Right lobe of liver (tissue), 6 donors: ENCODE measurements around the gene SNAI1. TPM values are rescaled to one million over a fixed set of nuclear protein-coding genes. Genes with fewer than 3 reads are reported as not detected.
"Not testable (repeated sequence)": the region's sequence is repeated elsewhere in the genome, so short reads cannot be mapped to it uniquely, and the experiment has no call there.

Experiments
- ATAC-seq, 4 donors: fragments of 200-7000 bp; cut with Tn5 transposase; one replicate each; pipeline ENCODE4 v1.9.1; 2020; ENCODE audit warnings: mild to moderate bottlenecking in 4 of 4, moderate library complexity in 4 of 4
- DNase-seq, 3 donors: peaks; one replicate each; pipeline ENCODE4 v3.0.0-alpha.2; 2020
- H3K27ac ChIP-seq, 3 donors: fragments of 200-600 bp; one replicate each; pipeline ENCODE4 v1.8.0; 2022
- H3K27me3 ChIP-seq, 2 donors: fragments of 200-600 bp; one replicate each; pipeline ENCODE4 v1.8.0; 2022
- H3K36me3 ChIP-seq, 4 donors: fragments of 200-600 bp; sonication (generic) in 1 of 4; one replicate each; pipeline versions ENCODE4 v1.5.1 to v1.8.0; 2017 to 2022; ENCODE audit warnings: control low read depth in 1 of 4
- H3K4me1 ChIP-seq, 4 donors: fragments of 200-600 bp; sonication (generic) in 1 of 4; one replicate each; pipeline versions ENCODE4 v1.5.1 to v1.8.0; 2017 to 2022; ENCODE audit warnings: control low read depth in 1 of 4
- H3K4me3 ChIP-seq, 3 donors: fragments of 200-600 bp; one replicate each; pipeline ENCODE4 v1.8.0; 2022
- H3K9me3 ChIP-seq, 4 donors: fragments of 200-600 bp; sonication (generic) in 1 of 4; one replicate each; pipeline versions ENCODE4 v1.5.1 to v1.8.0; 2017 to 2022; ENCODE audit warnings: control low read depth in 1 of 4
- POLR2A ChIP-seq: fragments of 450-650 bp; IDR thresholded peaks from one replicate; pipeline ENCODE4 v1.6.1; 2017; ENCODE audit warnings: antibody characterized with exemption, mild to moderate bottlenecking
- WGBS: methylation state at CpG from one replicate; pipeline ENCODE4 v1.1.6; 2018; ENCODE audit warnings: low coverage, low lambda C conversion rate; ENCODE audit not compliant: insufficient coverage; ENCODE audit errors: missing lambda C conversion rate; 5-methylcytosine and 5-hydroxymethylcytosine counted together
- intact Hi-C, 2 donors: fragments of 100-400 bp; cut with DNase I; formaldehyde crosslinking; loops; one replicate each; pipeline versions ENCODE4 v1.11.2 to v1.14.1; 2022
- total RNA-seq, 6 experiments: library from RNA; depleted of rRNA in 2 of 6; stranded (reverse); fragments of >200 nt in 2 of 6; fragmentation: NEBNext Ultra II Directional in 3 of 6; extraction: Animal tissue kit (Norgen Biotek cat#: 25700) in 3 of 6; gene quantifications; one replicate each; pipeline versions ENCODE4 v1.1.0 to v1.2.4, GENCODE V29; 2016 to 2023
- TF ChIP-seq, protein P1 (sequence below), 4 donors: fragments of 200-600 bp in 3 of 4; fragments of 450-650 bp in 1 of 4; IDR thresholded peaks; one replicate each; pipeline versions ENCODE4 v1.5.1 to v1.8.0; 2016 to 2022; ENCODE audit warnings: antibody characterized with exemption in 4 of 4, mild to moderate bottlenecking in 2 of 4
- donor health status: DM: no; HTN: yes; CAD: no.
- donor health status: DM: no; HTN: no; CAD: no.
- donor health status: DM: no; HTN: no; CAD: no.
- donor health status: DM: no; HTN: yes; CAD: no.
- donor health status: DM: no; HTN: yes; CAD: no.

Gene SNAI1
- total RNA-seq, 6 experiments from 2014 or later: 0.73 to 1.9 (median 1.1) TPM

DNA sequence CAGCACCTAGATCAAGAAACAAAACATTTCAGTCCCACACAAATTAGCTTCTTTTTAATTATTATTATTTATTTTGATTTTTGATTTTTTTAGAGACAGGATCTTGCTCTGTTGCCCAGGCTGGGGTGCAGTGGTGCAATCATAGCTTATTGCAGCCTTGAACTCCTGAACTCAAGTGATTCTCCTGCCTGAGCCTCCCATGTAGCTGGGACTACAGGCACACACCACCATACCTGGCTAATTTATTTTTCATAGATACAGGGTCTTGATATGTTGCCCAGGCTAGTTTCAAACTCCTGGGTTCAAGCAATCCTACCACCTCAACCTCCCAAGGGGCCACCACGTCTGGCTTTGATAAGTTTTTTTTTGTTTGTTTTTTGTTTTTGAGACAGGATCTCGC is 24.6 kb downstream of the SNAI1 start:
- no peaks in the 10 kb centered on the region for H3K9me3 ChIP-seq
- H3K36me3 ChIP-seq: no peaks in the 10 kb centered on the region
- no peak overlapping the region for H3K27ac ChIP-seq
- ATAC-seq (no peak), DNase-seq (no peak)
- TF ChIP-seq, protein P1, sequence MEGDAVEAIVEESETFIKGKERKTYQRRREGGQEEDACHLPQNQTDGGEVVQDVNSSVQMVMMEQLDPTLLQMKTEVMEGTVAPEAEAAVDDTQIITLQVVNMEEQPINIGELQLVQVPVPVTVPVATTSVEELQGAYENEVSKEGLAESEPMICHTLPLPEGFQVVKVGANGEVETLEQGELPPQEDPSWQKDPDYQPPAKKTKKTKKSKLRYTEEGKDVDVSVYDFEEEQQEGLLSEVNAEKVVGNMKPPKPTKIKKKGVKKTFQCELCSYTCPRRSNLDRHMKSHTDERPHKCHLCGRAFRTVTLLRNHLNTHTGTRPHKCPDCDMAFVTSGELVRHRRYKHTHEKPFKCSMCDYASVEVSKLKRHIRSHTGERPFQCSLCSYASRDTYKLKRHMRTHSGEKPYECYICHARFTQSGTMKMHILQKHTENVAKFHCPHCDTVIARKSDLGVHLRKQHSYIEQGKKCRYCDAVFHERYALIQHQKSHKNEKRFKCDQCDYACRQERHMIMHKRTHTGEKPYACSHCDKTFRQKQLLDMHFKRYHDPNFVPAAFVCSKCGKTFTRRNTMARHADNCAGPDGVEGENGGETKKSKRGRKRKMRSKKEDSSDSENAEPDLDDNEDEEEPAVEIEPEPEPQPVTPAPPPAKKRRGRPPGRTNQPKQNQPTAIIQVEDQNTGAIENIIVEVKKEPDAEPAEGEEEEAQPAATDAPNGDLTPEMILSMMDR (IDR thresholded peaks at IDR 0.05): no peak
- no peak for TF ChIP-seq POLR2A
- peaks cover 0 to 4% (median 0%) of the 10 kb centered on the region in 4 donors for H3K4me1 ChIP-seq
- H3K27me3 ChIP-seq: no peaks in the 10 kb centered on the region
- WGBS: 70% methylated on average over 2 of the region's 2 CpGs
- intact Hi-C loops: no loop called here
- H3K4me3 ChIP-seq: no peak overlapping the region

- Histone ChIP-seq H3K9me3 (no peaks in the 10 kb centered on the region), H3K27me3 (no peaks in the 10 kb centered on the region), H3K4me3 (no peak overlapping the region), H3K27ac (no peak overlapping the region), H3K4me1 (peaks cover 0 to 4% (median 0%) of the 10 kb centered on the region in 4 donors), H3K36me3 (no peaks in the 10 kb centered on the region)
- intact Hi-C loops: no loop called here
- 57% methylated on average over 1 of the region's 3 CpGs for WGBS
- no peak for DNase-seq
- no peak for TF ChIP-seq POLR2A
- TF ChIP-seq, protein P1 (IDR thresholded peaks at IDR 0.05): no peak
- no peak for ATAC-seq
These were observed 25.2 kb downstream of the SNAI1 start for GRCh38 chr20:50008007-50008406.

- H3K4me1 ChIP-seq: peaks cover 0 to 4% (median 0%) of the 10 kb centered on the region in 4 donors
- 33% methylated on average over 8 of the region's 71 CpGs for WGBS
- H3K27ac ChIP-seq: no peak overlapping the region
- DNase-seq: no peak
- TF ChIP-seq, protein P1 (IDR thresholded peaks at IDR 0.05): no peak
- TF ChIP-seq POLR2A: no peak
- intact Hi-C loops: no loop called here
- no peaks in the 10 kb centered on the region for H3K27me3 ChIP-seq
- peak in 1 of 4 donors; percentile 9 for ATAC-seq
- H3K9me3 ChIP-seq: no peaks in the 10 kb centered on the region
- H3K36me3 ChIP-seq: no peaks in the 10 kb centered on the region
- no peak overlapping the region for H3K4me3 ChIP-seq
These were observed 27.0 kb downstream of the SNAI1 start for GRCh38 chr20:50009521-50010454.

GRCh38 chr20:50011597-50011996 is 28.8 kb downstream of the SNAI1 start:
- not testable (repeated sequence) for DNase-seq

More at GRCh38 chr20:50011597-50011996, 28.8 kb downstream of the SNAI1 start:
- WGBS: 81% methylated on average over 3 of the region's 3 CpGs
- ATAC-seq, intact Hi-C loops, H3K36me3 ChIP-seq, H3K27ac ChIP-seq, H3K9me3 ChIP-seq, H3K27me3 ChIP-seq, H3K4me3 ChIP-seq, H3K4me1 ChIP-seq: not testable (repeated sequence)
